K562 (cell line): ENCODE data around the gene GATA5. TPM values are rescaled to one million over a fixed set of nuclear protein-coding genes. Genes with fewer than 3 reads are reported as not detected.

Experiments used
- ATAC-seq: fragments of 200-7000 bp; cut with Tn5 transposase; 3 replicates; pipeline ENCODE4 v1.9.1; 2020; ENCODE audit warnings: moderate library complexity
- BruUV-seq: library from RNA; stranded (reverse); fragments of 400-500 nt; replicated peaks from 2 replicates; lab custom pipeline; 2021; lab: Mats Ljungman, UMichigan
- CTCF ChIA-PET: fragments of 300-600 bp; formaldehyde crosslinking; extraction: SDS; loops from one replicate; lab custom pipeline; 2021; ENCODE audit warnings: low intra/inter-chr PET ratio; lab: Yijun Ruan, JAX
- POLR2A ChIA-PET: fragments of 300-600, 350-650 bp; sonication (Branson Sonifier 250); formaldehyde crosslinking; extraction: SDS; loops from one replicate; lab custom pipeline; 2021; ENCODE audit warnings: antibody characterized with exemption, inconsistent platforms; lab: Yijun Ruan, JAX
- DNase-seq, 4 experiments: peaks; one replicate each; pipeline versions ENCODE4 v3.0.0 to v3.0.0-alpha.2; 2011 to 2018; ENCODE audit warnings: low spot score in 3 of 4, mixed read lengths in 3 of 4; ENCODE audit errors: extremely low read depth in 1 of 4
- FAIRE-seq: peaks from 2 replicates; lab custom pipeline; 2011; peaks lifted over from hg19 to GRCh38; lab: Jason Lieb, UNC
- H2AFZ ChIP-seq: 2 replicates; pipeline ENCODE4 v1.6.0; 2011; ENCODE audit warnings: low read depth, low read length, control low read depth, inconsistent platforms
- H3K27ac ChIP-seq: fragments of 200-600 bp; 3 replicates; pipeline ENCODE4 v1.8.0; 2011; ENCODE audit warnings: low read depth, mild to moderate bottlenecking, control low read depth, inconsistent platforms, low read length, moderate library complexity, mixed read lengths; ENCODE audit errors: extremely low read depth
- H3K27me3 ChIP-seq, 2 experiments: fragments of 300-600 bp in 1 of 2; 2 replicates in 1 of 2; 3 replicates in 1 of 2; pipeline versions ENCODE4 v1.6.0 to v1.8.0; 2011; ENCODE audit warnings: inconsistent platforms in 2 of 2, low read length in 2 of 2, mild to moderate bottlenecking in 1 of 2, mixed read lengths in 1 of 2, moderate library complexity in 1 of 2; ENCODE audit not compliant: control insufficient read depth in 2 of 2, insufficient read depth in 2 of 2
- H3K36me3 ChIP-seq: fragments of 300-600 bp; 3 replicates; pipeline ENCODE4 v1.8.0; 2011; ENCODE audit warnings: mild to moderate bottlenecking, low read length, inconsistent platforms; ENCODE audit not compliant: control insufficient read depth, insufficient read depth
- H3K4me1 ChIP-seq, 2 experiments: fragments of 200-600 bp in 1 of 2; replicated peaks in 1 of 2; 2 replicates in 1 of 2; 3 replicates in 1 of 2; pipeline versions ENCODE4 v1.5.1 to v1.8.0; 2011; ENCODE audit warnings: inconsistent platforms in 2 of 2, low read length in 2 of 2, mild to moderate bottlenecking in 1 of 2, mixed read lengths in 1 of 2, moderate library complexity in 1 of 2; ENCODE audit not compliant: control insufficient read depth in 2 of 2, insufficient read depth in 2 of 2
- H3K4me2 ChIP-seq: 2 replicates; pipeline ENCODE4 v1.6.1; 2011; ENCODE audit warnings: low read length, control low read depth, inconsistent platforms, mixed read lengths; ENCODE audit not compliant: insufficient read depth
- H3K4me3 ChIP-seq: fragments of 200-600 bp; sonication (generic), shearing (Covaris generic); 2 replicates; pipeline ENCODE4 v1.5.1; 2016; ENCODE audit warnings: control low read depth, inconsistent platforms
- H3K79me2 ChIP-seq: fragments of 200-600 bp; 3 replicates; pipeline ENCODE4 v1.8.0; 2011; ENCODE audit warnings: low read length, inconsistent platforms; ENCODE audit not compliant: control insufficient read depth, insufficient read depth
- H3K9ac ChIP-seq, 2 experiments: 2 replicates each; pipeline versions ENCODE4 v1.6.0 to v1.6.1; 2011; ENCODE audit warnings: low read depth in 2 of 2, low read length in 2 of 2, control low read depth in 1 of 2, inconsistent platforms in 1 of 2, mild to moderate bottlenecking in 1 of 2, mixed read lengths in 1 of 2; ENCODE audit not compliant: insufficient read depth in 1 of 2
- H3K9me1 ChIP-seq: one replicate; pipeline ENCODE4 v1.6.0; 2011; ENCODE audit warnings: inconsistent platforms, mild to moderate bottlenecking, low read length, moderate library complexity; ENCODE audit not compliant: control insufficient read depth, insufficient read depth
- H3K9me3 ChIP-seq: replicated peaks from 2 replicates; pipeline ENCODE4 v1.5.1; 2011; ENCODE audit warnings: low read depth, low read length, inconsistent platforms; ENCODE audit not compliant: control insufficient read depth, insufficient read depth
- H4K20me1 ChIP-seq: replicated peaks from 2 replicates; pipeline ENCODE4 v1.6.1; 2011; ENCODE audit warnings: low read length, inconsistent platforms, mixed read lengths; ENCODE audit not compliant: control insufficient read depth, insufficient read depth
- ILF3 ChIP-seq: fragments of 450-650 bp; IDR thresholded peaks from 2 replicates; pipeline ENCODE4 v1.6.1; 2018; ENCODE audit warnings: antibody characterized with exemption, mild to moderate bottlenecking, moderate library complexity, borderline replicate concordance
- TBP ChIP-seq: optimal IDR thresholded peaks from 2 replicates; pipeline ENCODE3; 2011; ENCODE audit warnings: low read depth, low read length, improper control_type of control experiment
- ZNF707 ChIP-seq: fragments of 250-450 bp; sonication (Bioruptor Pico); conservative IDR thresholded peaks from 2 replicates; pipeline ENCODE4 v1.8.0; 2022; ENCODE audit warnings: inconsistent platforms, mild to moderate bottlenecking, moderate library complexity
- WGBS: fragments of 100-300 bp; shearing (Covaris generic); methylation state at CpG from one replicate; pipeline ENCODE4 v1.1.6; 2016; ENCODE audit warnings: low coverage, mixed read lengths; ENCODE audit not compliant: insufficient coverage; ENCODE audit errors: missing lambda C conversion rate; 5-methylcytosine and 5-hydroxymethylcytosine counted together
- in situ Hi-C: fragments of 300-500 bp; cut with MboI; formaldehyde crosslinking; loops from 4 replicates; pipeline ENCODE4 v1.15.0; 2018; ENCODE audit warnings: inconsistent platforms, mixed read lengths
- intact Hi-C: fragments of 100-400 bp; cut with micrococcal nuclease; formaldehyde crosslinking; loops from 2 replicates; pipeline ENCODE4 v1.14.2; 2022
- polyA plus RNA-seq, 8 experiments: library from polyadenylated mRNA; depleted of rRNA in 4 of 8; stranded (reverse) in 5 of 8; unstranded in 3 of 8; fragments of >200 nt; fragmentation: Nextera tagmentation in 2 of 8; fragmentation: Illumina TruSeq in 1 of 8; extraction: Ambion mirVana in 2 of 8; extraction: Trizol in 1 of 8; gene quantifications; 2 replicates each; pipeline versions ENCODE4 v1.2.1 to v1.2.3, GENCODE V29; 2011 to 2014; ENCODE audit warnings: inconsistent platforms in 1 of 8, missing spikeins in 1 of 8
- total RNA-seq, 7 experiments: library from RNA; depleted of rRNA in 6 of 7; stranded (reverse); fragments of >200 nt in 6 of 7; fragmentation: Illumina TruSeq in 2 of 7; extraction: Trizol in 2 of 7; gene quantifications; 2 replicates each; pipeline versions ENCODE4 v1.2.1 to v1.2.3, GENCODE V29; 2011 to 2021; ENCODE audit warnings: low replicate concordance in 1 of 7
- TF ChIP-seq, protein P1 (sequence below): IDR thresholded peaks from 3 replicates; pipeline ENCODE4 v1.6.1; 2011; ENCODE audit warnings: borderline replicate concordance, mild to moderate bottlenecking, moderate library complexity; ENCODE audit not compliant: insufficient read length; ENCODE audit errors: extremely low read depth
- TF ChIP-seq, protein P2 (sequence below): sonication (generic); formaldehyde crosslinking; IDR thresholded peaks from 2 replicates; pipeline ENCODE4 v1.8.1; 2023; ENCODE audit warnings: mild to moderate bottlenecking, missing genetic modification reagents

GATA5 gene
- total and polyA plus RNA-seq, 9 of the 15 experiments (the other 6 are each of a cell fraction or from before 2014, with no cell fraction given), result 0.09 to 0.57 (median 0.20) TPM; not detected in 3

DNA sequence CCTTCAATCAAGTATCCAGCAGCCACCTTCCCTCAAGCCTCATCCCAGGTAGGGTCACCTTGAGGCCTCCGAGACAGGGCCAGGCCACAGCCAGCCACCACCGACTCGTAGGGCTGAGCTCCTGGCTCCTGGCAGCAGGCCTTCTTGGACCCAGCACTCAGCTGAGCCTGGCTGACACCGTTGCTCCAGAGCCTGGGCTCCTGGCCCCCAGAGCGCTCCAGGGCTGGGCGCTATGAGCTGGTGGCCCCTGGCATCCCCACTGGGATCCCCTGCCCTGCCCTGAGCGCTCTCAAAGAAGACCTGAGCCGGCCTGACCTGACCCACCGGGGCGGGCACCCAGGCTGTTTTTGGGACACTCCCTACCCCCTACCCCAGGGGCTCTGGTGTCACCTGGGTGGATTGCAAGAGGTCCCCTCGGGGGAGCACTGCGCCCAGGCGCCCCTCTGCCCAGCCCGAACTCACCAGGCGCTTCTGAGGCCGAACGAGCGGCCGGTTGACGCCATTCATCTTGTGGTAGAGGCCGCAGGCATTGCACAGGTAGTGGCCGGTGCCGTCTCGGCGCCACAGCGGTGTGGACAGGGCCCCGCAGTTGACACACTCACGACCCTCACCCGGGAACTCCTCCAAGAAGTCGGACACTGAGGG is 2.7 kb downstream of the GATA5 start:
- FAIRE-seq (no peak), DNase-seq (no peak), ATAC-seq (no peak)
- peaks cover 8 to 40% of the 10 kb centered on the region in 2 experiments; a peak in 4 of 5 replicates for H3K27me3 ChIP-seq
- no peaks in the 10 kb centered on the region for H3K79me2 ChIP-seq
- CTCF ChIA-PET, result no interaction called here
- H3K36me3 ChIP-seq, result no peaks in the 10 kb centered on the region
- in situ Hi-C loops (no loop called here), intact Hi-C loops (no loop called here)
- H2AFZ ChIP-seq, result no peak overlapping the region
- H3K4me2 ChIP-seq, result no peak overlapping the region
- H3K9me1 ChIP-seq, result no peaks in the 10 kb centered on the region
- no peak overlapping the region for H3K27ac ChIP-seq
- no peaks in the 10 kb centered on the region for H3K9me3 ChIP-seq
- H3K4me3 ChIP-seq, result no peak overlapping the region
- H3K9ac ChIP-seq, result peak overlapping the region in 1 of 2 experiments; percentile 43; a peak in 2 of 4 replicates
- POLR2A ChIA-PET, result interaction anchor here (0.6 to 2.5 kb wide), 2 partner anchors 9 to 145 kb away, joined by 3 to 8 read pairs; no protein-coding TSS in a partner anchor
- TF ChIP-seq, protein P1, sequence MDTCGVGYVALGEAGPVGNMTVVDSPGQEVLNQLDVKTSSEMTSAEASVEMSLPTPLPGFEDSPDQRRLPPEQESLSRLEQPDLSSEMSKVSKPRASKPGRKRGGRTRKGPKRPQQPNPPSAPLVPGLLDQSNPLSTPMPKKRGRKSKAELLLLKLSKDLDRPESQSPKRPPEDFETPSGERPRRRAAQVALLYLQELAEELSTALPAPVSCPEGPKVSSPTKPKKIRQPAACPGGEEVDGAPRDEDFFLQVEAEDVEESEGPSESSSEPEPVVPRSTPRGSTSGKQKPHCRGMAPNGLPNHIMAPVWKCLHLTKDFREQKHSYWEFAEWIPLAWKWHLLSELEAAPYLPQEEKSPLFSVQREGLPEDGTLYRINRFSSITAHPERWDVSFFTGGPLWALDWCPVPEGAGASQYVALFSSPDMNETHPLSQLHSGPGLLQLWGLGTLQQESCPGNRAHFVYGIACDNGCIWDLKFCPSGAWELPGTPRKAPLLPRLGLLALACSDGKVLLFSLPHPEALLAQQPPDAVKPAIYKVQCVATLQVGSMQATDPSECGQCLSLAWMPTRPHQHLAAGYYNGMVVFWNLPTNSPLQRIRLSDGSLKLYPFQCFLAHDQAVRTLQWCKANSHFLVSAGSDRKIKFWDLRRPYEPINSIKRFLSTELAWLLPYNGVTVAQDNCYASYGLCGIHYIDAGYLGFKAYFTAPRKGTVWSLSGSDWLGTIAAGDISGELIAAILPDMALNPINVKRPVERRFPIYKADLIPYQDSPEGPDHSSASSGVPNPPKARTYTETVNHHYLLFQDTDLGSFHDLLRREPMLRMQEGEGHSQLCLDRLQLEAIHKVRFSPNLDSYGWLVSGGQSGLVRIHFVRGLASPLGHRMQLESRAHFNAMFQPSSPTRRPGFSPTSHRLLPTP, result no peak
- TF ChIP-seq, protein P2, sequence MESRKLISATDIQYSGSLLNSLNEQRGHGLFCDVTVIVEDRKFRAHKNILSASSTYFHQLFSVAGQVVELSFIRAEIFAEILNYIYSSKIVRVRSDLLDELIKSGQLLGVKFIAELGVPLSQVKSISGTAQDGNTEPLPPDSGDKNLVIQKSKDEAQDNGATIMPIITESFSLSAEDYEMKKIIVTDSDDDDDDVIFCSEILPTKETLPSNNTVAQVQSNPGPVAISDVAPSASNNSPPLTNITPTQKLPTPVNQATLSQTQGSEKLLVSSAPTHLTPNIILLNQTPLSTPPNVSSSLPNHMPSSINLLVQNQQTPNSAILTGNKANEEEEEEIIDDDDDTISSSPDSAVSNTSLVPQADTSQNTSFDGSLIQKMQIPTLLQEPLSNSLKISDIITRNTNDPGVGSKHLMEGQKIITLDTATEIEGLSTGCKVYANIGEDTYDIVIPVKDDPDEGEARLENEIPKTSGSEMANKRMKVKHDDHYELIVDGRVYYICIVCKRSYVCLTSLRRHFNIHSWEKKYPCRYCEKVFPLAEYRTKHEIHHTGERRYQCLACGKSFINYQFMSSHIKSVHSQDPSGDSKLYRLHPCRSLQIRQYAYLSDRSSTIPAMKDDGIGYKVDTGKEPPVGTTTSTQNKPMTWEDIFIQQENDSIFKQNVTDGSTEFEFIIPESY (CRISPR knock-in tag), result 0 out of 2 replicates have a peak, but pooled peaks have one; percentile 38
- TF ChIP-seq ZNF707 (CRISPR knock-in tag) (no peak), ILF3 (no peak), TBP (no peak)
- BruUV-seq, result no TSS peak
- H3K4me1 ChIP-seq, result peaks cover 0 to 63% of the 10 kb centered on the region in 2 experiments; a peak in 2 of 5 replicates
- WGBS, result 61% methylated on average over 28 of the region's 30 CpGs
- H4K20me1 ChIP-seq, result no peaks in the 10 kb centered on the region
